ENCODE measurements around the gene PLAGL2. TPM values are rescaled to one million over a fixed set of nuclear protein-coding genes. Genes with fewer than 3 reads are reported as not detected.
A peak's percentile ranks its signal among the peaks of the same experiment; 100 is the strongest.

Gene PLAGL2
- total RNA-seq, 1 donor from 2014 or later = 7.3 TPM

- intact Hi-C loops (cut with micrococcal nuclease) = no loop called here
- Histone ChIP-seq H3K27me3 (ENCODE audit: low read depth) (no peaks in the 10 kb centered on the region), H3K4me1 (peaks cover 86% of the 10 kb centered on the region), H3K27ac (replicated peaks) (peak overlapping the region; percentile 97), H3K36me3 (peaks cover 26% of the 10 kb centered on the region), H3K4me3 (peak overlapping the region; percentile 100), H3K9me3 (replicated peaks) (no peaks in the 10 kb centered on the region)
- DNase-seq = no peak
- TF ChIP-seq CTCF (IDR thresholded peaks at IDR 0.05; ENCODE audit: borderline replicate concordance) = no peak
These were observed 2.3 kb downstream of the PLAGL2 start for GRCh38 chr20:32205110-32205842.

GRCh38 chr20:32204205-32205109, 3.1 kb downstream of the PLAGL2 start:
- peaks cover 88% of the 10 kb centered on the region for H3K4me1 ChIP-seq
- H3K27ac ChIP-seq (replicated peaks) = peak overlapping the region; percentile 97
- intact Hi-C loops (cut with micrococcal nuclease) = no loop called here

GRCh38 chr20:32203356-32204204, 4.0 kb downstream of the PLAGL2 start:
- Histone ChIP-seq H3K36me3 (peaks cover 35% of the 10 kb centered on the region), H3K9me3 (replicated peaks) (no peaks in the 10 kb centered on the region), H3K27me3 (ENCODE audit: low read depth) (no peaks in the 10 kb centered on the region), H3K27ac (replicated peaks) (peak overlapping the region; percentile 97), H3K4me3 (peak overlapping the region; percentile 100), H3K4me1 (peaks cover 88% of the 10 kb centered on the region)
- no peak for TF ChIP-seq CTCF (IDR thresholded peaks at IDR 0.05; ENCODE audit: borderline replicate concordance)
- intact Hi-C loops (cut with micrococcal nuclease) = no loop called here
- DNase-seq = no peak

More at GRCh38 chr20:32204205-32205109, 3.1 kb downstream of the PLAGL2 start:
- Histone ChIP-seq H3K36me3 (peaks cover 26% of the 10 kb centered on the region), H3K9me3 (replicated peaks) (no peaks in the 10 kb centered on the region), H3K4me3 (peak overlapping the region; percentile 100), H3K27me3 (ENCODE audit: low read depth) (no peaks in the 10 kb centered on the region)
- no peak for DNase-seq
- no peak for TF ChIP-seq CTCF (IDR thresholded peaks at IDR 0.05; ENCODE audit: borderline replicate concordance)

- TF ChIP-seq CTCF (IDR thresholded peaks at IDR 0.05; ENCODE audit: borderline replicate concordance) = no peak
- Histone ChIP-seq H3K27me3 (ENCODE audit: low read depth) (no peaks in the 10 kb centered on the region), H3K9me3 (replicated peaks) (no peaks in the 10 kb centered on the region), H3K4me3 (no peak overlapping the region), H3K4me1 (peaks cover 77% of the 10 kb centered on the region), H3K36me3 (peaks cover 51% of the 10 kb centered on the region), H3K27ac (replicated peaks) (peak overlapping the region; percentile 97)
- no peak for DNase-seq
- intact Hi-C loops (cut with micrococcal nuclease) = no loop called here
These were observed 5.6 kb downstream of the PLAGL2 start for GRCh38 chr20:32201977-32202363.
